PC-3 (cell line): ENCODE data around the gene THOC6. TPM values are rescaled to one million over a fixed set of nuclear protein-coding genes. Genes with fewer than 3 reads are reported as not detected.
"Not testable (repeated sequence)": the region's sequence is repeated elsewhere in the genome, so short reads cannot be mapped to it uniquely, and the experiment has no call there.

Source experiments
- ATAC-seq: fragments of 200-7000 bp; cut with Tn5 transposase; 2 replicates; pipeline ENCODE4 v1.9.1; 2020; ENCODE audit warnings: mild to moderate bottlenecking, moderate library complexity
- BruUV-seq: library from RNA; stranded (reverse); fragments of 400-500 nt; replicated peaks from 2 replicates; lab custom pipeline; 2021; lab: Mats Ljungman, UMichigan
- CTCF ChIA-PET: fragments of 300-600 bp; sonication (Branson Sonifier 250); formaldehyde crosslinking; loops from one replicate; lab custom pipeline; 2022; ENCODE audit warnings: antibody characterized with exemption; lab: Charles Lee
- POLR2A ChIA-PET: fragments of 300-600 bp; sonication (Branson Sonifier 250); formaldehyde crosslinking; loops from one replicate; lab custom pipeline; 2022; ENCODE audit warnings: antibody characterized with exemption; ENCODE audit not compliant: unreplicated experiment; lab: Charles Lee
- DNase-seq: peaks from one replicate; pipeline ENCODE4 v3.0.0-alpha.2; 2015
- H2AFZ ChIP-seq: fragments of 300-600 bp; sonication (generic); 2 replicates; pipeline ENCODE4 v1.6.0; 2016; ENCODE audit warnings: antibody characterized with exemption, low read length
- H3F3A ChIP-seq: fragments of 300-600 bp; sonication (generic); one replicate; pipeline ENCODE4 v1.6.0; 2017; ENCODE audit warnings: antibody characterized with exemption, low read length, control low read depth, mild to moderate bottlenecking; ENCODE audit not compliant: unreplicated experiment
- H3K27ac ChIP-seq: fragments of 300-600 bp; sonication (generic); 2 replicates; pipeline ENCODE4 v1.5.1; 2016; ENCODE audit warnings: mild to moderate bottlenecking, low read length
- H3K27me3 ChIP-seq: fragments of 300-600 bp; sonication (generic); 2 replicates; pipeline ENCODE4 v1.6.1; 2016; ENCODE audit warnings: low read length, mixed read lengths
- H3K36me3 ChIP-seq: fragments of 300-600 bp; sonication (generic); 2 replicates; pipeline ENCODE4 v1.6.1; 2016; ENCODE audit warnings: low read depth, mixed run types, low read length, mixed read lengths
- H3K4me1 ChIP-seq: fragments of 300-600 bp; sonication (generic); 2 replicates; pipeline ENCODE4 v1.5.1; 2016; ENCODE audit warnings: low read length; ENCODE audit not compliant: insufficient read depth
- H3K4me2 ChIP-seq: fragments of 300-600 bp; sonication (generic); 2 replicates; pipeline ENCODE4 v1.6.0; 2016; ENCODE audit warnings: low read length
- H3K4me3 ChIP-seq: fragments of 300-600 bp; sonication (generic); 2 replicates; pipeline ENCODE4 v1.5.1; 2016; ENCODE audit warnings: mild to moderate bottlenecking, low read length, mixed read lengths
- H3K79me2 ChIP-seq: fragments of 300-600 bp; sonication (generic); 2 replicates; pipeline ENCODE4 v1.6.1; 2017; ENCODE audit warnings: low read length, mixed read lengths
- H3K9ac ChIP-seq: fragments of 300-600 bp; sonication (generic); 2 replicates; pipeline ENCODE4 v1.6.0; 2016; ENCODE audit warnings: mild to moderate bottlenecking, low read length
- H3K9me2 ChIP-seq: fragments of 300-600 bp; sonication (generic); replicated peaks from 2 replicates; pipeline ENCODE4 v1.6.1; 2016; ENCODE audit warnings: mixed run types, low read length, mixed read lengths
- H3K9me3 ChIP-seq: fragments of 300-600 bp; sonication (generic); 2 replicates; pipeline ENCODE4 v1.6.1; 2016; ENCODE audit warnings: low read length, mixed read lengths
- H4K20me1 ChIP-seq: fragments of 300-600 bp; sonication (generic); 2 replicates; pipeline ENCODE4 v1.6.1; 2016; ENCODE audit warnings: low read length, mixed read lengths
- CTCF ChIP-seq: fragments of 300-600 bp; sonication (generic); conservative IDR thresholded peaks from 2 replicates; pipeline ENCODE4 v1.5.1; 2017; ENCODE audit warnings: antibody characterized with exemption, low read depth, mild to moderate bottlenecking, low read length
- EZH2 ChIP-seq: fragments of 300-600 bp; sonication (generic); IDR thresholded peaks from one replicate; pipeline ENCODE4 v1.6.1; 2017; ENCODE audit warnings: antibody characterized with exemption, mild to moderate bottlenecking, low read length; ENCODE audit not compliant: unreplicated experiment
- EZH2phosphoT487 ChIP-seq: fragments of 300-600 bp; sonication (generic); IDR thresholded peaks from 2 replicates; pipeline ENCODE4 v1.6.1; 2018; ENCODE audit warnings: mild to moderate bottlenecking, antibody characterized with exemption, low read length, borderline replicate concordance
- intact Hi-C: fragments of 100-400 bp; cut with micrococcal nuclease; formaldehyde crosslinking; loops from 2 replicates; pipeline ENCODE4 v1.9.0; 2023
- total RNA-seq: library from RNA; depleted of rRNA; stranded (reverse); fragments of >200 nt; gene quantifications from 2 replicates; pipeline ENCODE4 v1.2.3, GENCODE V29; 2014

Gene THOC6
- total RNA-seq, 1 experiment from 2014 or later, result 40.3 TPM

- intact Hi-C loops, result no loop called here
- ATAC-seq (no peak), DNase-seq (no peak)
- no peak for TF ChIP-seq EZH2phosphoT487
- TF ChIP-seq EZH2, result no peak
- TF ChIP-seq CTCF, result no peak
- H2AFZ ChIP-seq, result no peak overlapping the region
- H3K4me3 ChIP-seq, result no peak overlapping the region
- BruUV-seq, result no TSS peak
- H3K9ac ChIP-seq, result no peak overlapping the region
- no peaks in the 10 kb centered on the region for H3K36me3 ChIP-seq
- H3F3A ChIP-seq, result no peaks in the 10 kb centered on the region
- POLR2A ChIA-PET, result no interaction called here
- CTCF ChIA-PET, result no interaction called here
- H3K4me1 ChIP-seq, result no peaks in the 10 kb centered on the region
- no peaks in the 10 kb centered on the region for H3K27me3 ChIP-seq
- H3K79me2 ChIP-seq, result no peaks in the 10 kb centered on the region
- H3K9me3 ChIP-seq, result no peaks in the 10 kb centered on the region
- no peaks in the 10 kb centered on the region for H4K20me1 ChIP-seq
- H3K9me2 ChIP-seq, result no peaks in the 10 kb centered on the region
- H3K4me2 ChIP-seq, result no peak overlapping the region
- no peak overlapping the region for H3K27ac ChIP-seq
Observed at GRCh38 chr16:3071655-3072054, 47.8 kb downstream of the THOC6 start.

GRCh38 chr16:3072148-3072547 is 48.3 kb downstream of the THOC6 start:
- ATAC-seq, H3K9me3 ChIP-seq, H3K27ac ChIP-seq, H3K4me3 ChIP-seq, H4K20me1 ChIP-seq, H3K4me2 ChIP-seq, H3F3A ChIP-seq, BruUV-seq, H2AFZ ChIP-seq, POLR2A ChIA-PET, H3K27me3 ChIP-seq, H3K36me3 ChIP-seq, intact Hi-C loops, H3K79me2 ChIP-seq, H3K9ac ChIP-seq, H3K9me2 ChIP-seq, CTCF ChIA-PET, DNase-seq, H3K4me1 ChIP-seq: not testable (repeated sequence)

- not testable (repeated sequence) for BruUV-seq
Observed at GRCh38 chr16:3072576-3073263, 48.9 kb downstream of the THOC6 start.

GRCh38 chr16:3073448-3073847 is 49.6 kb downstream of the THOC6 start:
- Histone ChIP-seq H3K4me3 (no peak overlapping the region), H3K9me2 (no peaks in the 10 kb centered on the region), H3K36me3 (no peaks in the 10 kb centered on the region), H4K20me1 (no peaks in the 10 kb centered on the region), H3K9me3 (no peaks in the 10 kb centered on the region), H3K27me3 (no peaks in the 10 kb centered on the region), H3F3A (no peaks in the 10 kb centered on the region), H2AFZ (no peak overlapping the region), H3K79me2 (no peaks in the 10 kb centered on the region), H3K4me2 (no peak overlapping the region), H3K4me1 (no peaks in the 10 kb centered on the region), H3K27ac (no peak overlapping the region), H3K9ac (no peak overlapping the region)
- TF ChIP-seq CTCF (no peak), EZH2phosphoT487 (no peak), EZH2 (no peak)
- BruUV-seq, result no TSS peak
- DNase-seq, result no peak
- CTCF ChIA-PET, result no interaction called here
- intact Hi-C loops, result no loop called here
- no peak for ATAC-seq
- POLR2A ChIA-PET, result no interaction called here

More at GRCh38 chr16:3072576-3073263, 48.9 kb downstream of the THOC6 start:
- H2AFZ ChIP-seq, H3K4me3 ChIP-seq, H4K20me1 ChIP-seq, H3K27me3 ChIP-seq, H3K9me3 ChIP-seq, H3K4me1 ChIP-seq, CTCF ChIA-PET, H3K9ac ChIP-seq, H3K27ac ChIP-seq, H3K79me2 ChIP-seq, ATAC-seq, H3K36me3 ChIP-seq, POLR2A ChIA-PET, H3F3A ChIP-seq, intact Hi-C loops, H3K4me2 ChIP-seq, H3K9me2 ChIP-seq, DNase-seq: not testable (repeated sequence)
